C4-2B (cell line): ENCODE data around the gene SLC6A13.

ENCODE experiments used
- H3K27ac ChIP-seq: fragments of 450-650 bp; 2 replicates; pipeline ENCODE4 v1.5.1; 2017
- ZFX ChIP-seq: fragments of 450-650 bp; IDR thresholded peaks from 2 replicates; pipeline ENCODE4 v1.6.1; 2017
- TF ChIP-seq, protein P1 (sequence below): fragments of 450-650 bp; conservative IDR thresholded peaks from 2 replicates; pipeline ENCODE4 v1.5.1; 2017; ENCODE audit warnings: mild to moderate bottlenecking

SLC6A13 gene

GRCh38 chr12:212415-212714 lies 50.3 kb downstream of the SLC6A13 start:
- TF ChIP-seq ZFX = no peak
- TF ChIP-seq, protein P1, sequence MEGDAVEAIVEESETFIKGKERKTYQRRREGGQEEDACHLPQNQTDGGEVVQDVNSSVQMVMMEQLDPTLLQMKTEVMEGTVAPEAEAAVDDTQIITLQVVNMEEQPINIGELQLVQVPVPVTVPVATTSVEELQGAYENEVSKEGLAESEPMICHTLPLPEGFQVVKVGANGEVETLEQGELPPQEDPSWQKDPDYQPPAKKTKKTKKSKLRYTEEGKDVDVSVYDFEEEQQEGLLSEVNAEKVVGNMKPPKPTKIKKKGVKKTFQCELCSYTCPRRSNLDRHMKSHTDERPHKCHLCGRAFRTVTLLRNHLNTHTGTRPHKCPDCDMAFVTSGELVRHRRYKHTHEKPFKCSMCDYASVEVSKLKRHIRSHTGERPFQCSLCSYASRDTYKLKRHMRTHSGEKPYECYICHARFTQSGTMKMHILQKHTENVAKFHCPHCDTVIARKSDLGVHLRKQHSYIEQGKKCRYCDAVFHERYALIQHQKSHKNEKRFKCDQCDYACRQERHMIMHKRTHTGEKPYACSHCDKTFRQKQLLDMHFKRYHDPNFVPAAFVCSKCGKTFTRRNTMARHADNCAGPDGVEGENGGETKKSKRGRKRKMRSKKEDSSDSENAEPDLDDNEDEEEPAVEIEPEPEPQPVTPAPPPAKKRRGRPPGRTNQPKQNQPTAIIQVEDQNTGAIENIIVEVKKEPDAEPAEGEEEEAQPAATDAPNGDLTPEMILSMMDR = no peak
- H3K27ac ChIP-seq = no peak overlapping the region

DNA sequence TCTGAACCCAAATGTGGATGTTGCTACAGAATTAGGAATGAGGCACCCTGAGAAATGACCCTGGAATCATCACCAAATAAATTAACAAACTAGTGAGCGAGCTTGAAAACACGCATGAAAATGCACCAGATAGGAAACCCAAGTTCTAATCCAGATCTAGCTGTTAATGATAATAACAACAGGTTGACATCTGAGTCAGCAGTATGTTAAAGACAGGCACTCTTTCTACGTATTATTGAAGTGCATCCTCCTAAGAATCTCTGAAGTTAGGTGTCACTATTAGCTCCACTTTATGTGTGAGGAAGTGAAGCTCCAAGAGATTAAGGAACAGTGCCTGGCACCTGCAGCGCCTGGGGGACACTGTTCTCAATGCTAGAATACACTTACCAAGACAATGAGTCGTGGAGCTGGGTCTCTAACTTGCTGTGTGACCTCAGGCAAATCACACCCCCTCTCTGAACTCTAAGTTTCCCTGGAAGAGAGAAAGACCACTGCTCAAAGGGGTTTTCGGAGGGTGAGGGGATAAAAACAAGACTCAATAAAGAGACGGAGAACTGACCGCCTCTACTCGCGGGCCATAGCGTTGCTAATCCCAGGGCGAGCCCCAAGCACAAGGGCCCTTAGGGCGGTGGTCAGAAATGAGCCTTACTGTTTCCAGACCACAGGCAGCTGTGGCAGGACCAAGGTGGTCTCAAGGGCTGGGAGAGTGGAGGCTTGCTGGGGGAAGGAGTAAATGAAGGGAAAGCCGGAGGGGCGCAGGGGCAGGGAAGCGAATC lies 50.8 kb downstream of the SLC6A13 start:
- no peak for TF ChIP-seq ZFX
- TF ChIP-seq, protein P1 = no peak

DNA sequence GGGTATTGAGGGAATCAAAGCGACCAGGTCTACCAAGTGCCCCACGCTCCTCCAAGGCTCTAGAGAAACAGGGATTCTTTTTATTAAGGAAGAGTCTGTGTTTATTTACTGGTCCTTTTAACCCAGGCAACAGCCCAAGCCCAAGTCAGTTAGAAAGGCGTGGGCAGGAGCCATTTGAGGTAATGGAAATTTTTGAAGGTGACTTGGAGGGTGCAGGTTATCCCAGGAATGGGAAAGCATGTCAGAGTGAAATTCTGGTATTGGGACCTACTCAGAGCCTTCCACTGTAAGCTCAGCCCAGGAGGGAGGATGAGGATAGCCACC lies 51.5 kb downstream of the SLC6A13 start:
- H3K27ac ChIP-seq = peak overlapping the region; percentile 5; the same call in 1 of the 2 replicates
- TF ChIP-seq, protein P1 = no peak
- TF ChIP-seq ZFX = no peak

More for the DNA sequence above, 50.8 kb downstream of the SLC6A13 start:
- H3K27ac ChIP-seq = no peak overlapping the region

DNA sequence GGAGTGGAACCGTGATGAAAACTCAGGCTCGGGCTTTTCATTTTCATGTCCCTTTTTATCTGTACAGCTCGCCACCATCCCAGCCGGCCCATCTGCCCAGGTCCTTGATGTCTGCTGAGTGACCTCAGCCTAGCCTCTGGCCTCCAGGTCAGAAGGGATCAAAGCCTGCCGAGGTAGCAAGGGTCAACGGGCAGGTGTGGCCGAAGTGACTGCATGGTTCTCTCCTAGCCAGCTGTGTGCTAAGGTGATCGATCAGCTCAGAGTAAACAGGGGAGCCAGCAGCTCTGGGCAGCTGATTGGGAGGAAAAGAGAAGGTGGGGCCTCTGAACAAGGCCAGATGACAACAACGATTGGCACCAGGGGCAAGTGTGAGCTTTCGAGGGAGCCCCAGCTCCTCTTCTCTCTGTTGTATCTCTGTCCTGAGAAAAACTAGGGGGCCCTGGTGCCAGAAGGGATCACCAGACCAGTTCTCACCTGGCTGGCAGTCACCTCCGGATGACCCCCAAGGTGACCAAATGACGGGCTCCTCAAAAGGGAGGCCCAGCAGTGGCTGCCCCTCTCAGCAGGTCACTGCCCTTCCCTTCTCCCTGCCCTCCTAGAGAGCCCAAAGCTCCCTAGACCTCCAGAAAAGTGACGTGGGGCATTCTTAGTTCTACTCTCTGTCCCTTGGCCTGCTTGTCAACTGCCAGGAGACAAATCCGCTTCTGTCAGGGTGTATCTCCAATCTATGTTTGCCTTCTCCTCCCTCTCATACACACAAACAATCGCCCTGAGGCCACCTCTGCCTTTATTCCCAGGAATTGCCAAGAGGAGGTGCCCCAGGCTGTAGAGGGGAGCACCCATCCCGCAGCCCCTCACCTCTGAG lies 52.1 kb downstream of the SLC6A13 start:
- TF ChIP-seq, protein P1 = no peak
- no peak for TF ChIP-seq ZFX
- H3K27ac ChIP-seq = peak overlapping the region; percentile 5; the same call in 1 of the 2 replicates

DNA sequence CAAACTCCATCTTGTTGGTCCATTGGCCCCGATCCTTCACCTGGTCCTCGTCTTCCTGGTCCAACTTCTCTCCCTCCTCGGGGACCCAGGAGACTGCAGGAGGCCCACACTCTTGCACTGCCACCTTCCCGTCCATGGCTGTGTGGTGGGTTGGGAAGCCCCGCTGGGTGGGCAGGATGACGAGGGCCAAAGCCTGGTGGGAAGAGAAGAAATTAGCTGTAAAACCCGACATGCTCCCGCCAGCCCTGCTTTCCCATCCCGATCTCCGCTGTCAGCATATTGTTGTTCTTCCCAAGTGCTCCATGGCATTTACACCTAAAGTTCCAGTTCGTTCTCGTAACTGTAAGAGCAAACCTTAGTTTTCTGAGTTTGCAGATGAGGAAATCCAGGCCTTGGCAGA lies 52.8 kb downstream of the SLC6A13 start:
- no peak overlapping the region; the same call in 1 of the 2 replicates for H3K27ac ChIP-seq
- no peak for TF ChIP-seq ZFX
- TF ChIP-seq, protein P1 = no peak

DNA sequence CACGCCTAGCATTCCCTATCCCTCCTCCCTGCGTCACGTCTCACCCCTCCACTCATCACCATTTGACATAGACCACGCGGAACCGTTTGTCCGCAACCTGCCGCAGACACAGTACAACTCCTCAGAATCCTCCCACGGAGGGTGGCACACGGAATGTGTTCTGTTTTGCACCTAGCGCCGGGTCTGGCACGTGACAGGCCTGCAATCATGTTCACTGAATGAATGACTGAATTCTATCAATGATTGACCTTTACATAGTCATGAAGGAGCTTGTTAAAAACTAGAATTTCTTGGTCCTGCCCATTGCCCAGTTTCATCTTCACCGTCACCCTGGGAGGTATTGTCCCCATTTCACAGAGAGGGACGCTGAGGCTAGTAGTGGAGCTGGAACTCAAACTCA lies 53.4 kb downstream of the SLC6A13 start:
- no peak overlapping the region for H3K27ac ChIP-seq
- no peak for TF ChIP-seq ZFX
- TF ChIP-seq, protein P1 = no peak

- no peak overlapping the region for H3K27ac ChIP-seq
- TF ChIP-seq, protein P1 = no peak
- no peak for TF ChIP-seq ZFX
Measured at GRCh38 chr12:208813-209212, 53.8 kb downstream of the SLC6A13 start.
